ENCODE measurements around the gene PRSS1.
"Not testable (repeated sequence)": the region's sequence is repeated elsewhere in the genome, so short reads cannot be mapped to it uniquely, and the experiment has no call there.

The PRSS1 gene

GRCh38 chr7:142749218-142749993, at the start of gene PRSS1:
TSS of gene PRSS1 (plus strand) at chr7:142749472. CDS start at chr7:142749485, 13 bp downstream.
- DNase-seq (ENCODE audit: low read depth in 2 of 2), result no peak

DNA sequence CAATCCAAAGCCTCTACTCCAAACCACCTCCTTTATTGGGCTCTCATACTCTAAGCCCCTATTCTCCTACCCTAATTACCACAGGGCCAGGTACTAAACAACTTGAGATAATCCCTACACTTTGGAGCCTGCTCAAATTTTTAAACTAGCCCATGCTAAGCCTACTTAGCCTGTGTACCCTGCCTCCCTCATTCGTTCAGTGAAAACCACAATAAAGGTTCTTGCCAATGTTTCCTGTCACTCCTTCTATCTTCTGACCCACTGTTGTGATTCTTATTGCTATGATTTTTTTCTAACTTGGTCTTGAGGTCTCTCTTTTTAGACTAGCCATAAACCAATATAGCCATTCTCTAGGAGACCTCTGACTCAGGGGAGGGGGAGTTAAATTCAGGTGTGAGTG, 48.3 kb upstream of the PRSS1 start:
- not testable (repeated sequence) for DNase-seq (ENCODE audit: low read depth in 2 of 2)

GRCh38 chr7:142703655-142704305, 45.5 kb upstream of the PRSS1 start:
- DNase-seq (ENCODE audit: low read depth in 2 of 2), result no peak

GRCh38 chr7:142708726-142709125, 40.5 kb upstream of the PRSS1 start:
- not testable (repeated sequence) for DNase-seq (ENCODE audit: low read depth in 2 of 2)

DNA sequence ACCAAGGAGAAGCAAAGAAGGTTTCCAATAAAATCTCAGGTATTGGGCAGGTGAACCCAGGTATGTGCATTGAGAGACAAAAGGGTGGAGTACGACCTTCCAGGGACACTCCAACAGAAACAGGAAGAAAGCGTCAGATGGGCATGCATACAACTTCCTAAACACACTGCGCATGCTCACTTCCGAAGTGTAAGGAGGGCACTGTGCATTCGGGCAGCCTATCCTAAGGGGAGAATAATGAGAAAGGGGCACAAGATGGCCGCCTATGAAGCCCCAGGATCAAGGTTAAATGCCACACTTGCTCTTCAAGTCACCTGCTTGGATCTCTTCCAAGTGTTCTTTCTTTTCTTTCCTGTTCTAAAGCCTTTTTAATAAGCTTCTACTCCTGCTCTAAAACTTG, 39.4 kb upstream of the PRSS1 start:
- DNase-seq (ENCODE audit: low read depth in 2 of 2), result no peak

GRCh38 chr7:142711196-142711595, 38.1 kb upstream of the PRSS1 start:
- DNase-seq (ENCODE audit: low read depth in 2 of 2), result no peak

- no peak for DNase-seq (ENCODE audit: low read depth in 2 of 2)
Measured at GRCh38 chr7:142711746-142712616, 37.3 kb upstream of the PRSS1 start.

GRCh38 chr7:142712617-142712957, 36.7 kb upstream of the PRSS1 start:
- DNase-seq (ENCODE audit: low read depth in 2 of 2), result no peak

DNA sequence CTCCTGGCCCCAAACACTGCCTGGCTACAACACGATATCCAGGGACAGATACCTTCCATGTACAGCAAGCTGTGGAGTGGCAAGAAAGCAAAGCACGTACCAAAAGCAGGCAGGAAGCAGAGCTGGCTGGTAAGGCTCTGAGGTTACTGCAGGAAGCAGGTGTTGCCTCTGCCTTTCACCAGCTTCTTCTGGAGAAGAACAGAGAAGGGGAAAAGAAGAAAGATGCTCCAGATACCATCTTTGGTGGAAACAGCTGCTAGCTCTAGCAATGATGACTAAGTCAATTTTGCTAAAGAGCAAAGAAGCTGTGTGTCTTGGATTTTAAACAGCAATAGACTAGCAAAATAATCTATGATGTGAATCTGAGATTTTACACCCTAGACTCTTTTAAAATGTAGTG, 34.9 kb upstream of the PRSS1 start:
- DNase-seq (ENCODE audit: low read depth in 2 of 2), result no peak

DNA sequence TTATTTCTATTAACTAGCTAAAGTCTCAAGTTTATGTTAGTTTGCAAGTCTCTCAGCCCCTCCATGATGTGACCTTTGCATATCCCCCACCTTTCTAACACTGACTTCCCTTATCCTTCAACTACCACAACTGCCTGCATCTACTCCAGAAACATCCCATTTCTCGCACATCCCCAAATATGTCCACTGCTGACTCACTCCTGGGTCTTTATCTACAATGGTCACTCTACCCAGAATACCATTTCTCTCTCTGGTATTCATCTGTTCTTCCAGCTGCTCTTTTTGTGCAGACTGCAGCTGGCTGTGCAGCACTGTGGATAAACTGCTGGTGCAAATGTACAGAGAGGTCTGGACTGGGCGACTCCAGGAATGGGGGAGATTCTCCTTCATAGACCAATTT, 32.7 kb upstream of the PRSS1 start:
- DNase-seq (ENCODE audit: low read depth in 2 of 2), result no peak

- DNase-seq (ENCODE audit: low read depth in 2 of 2), result no peak
Measured at GRCh38 chr7:142717453-142717852, 31.8 kb upstream of the PRSS1 start.

- no peak for DNase-seq (ENCODE audit: low read depth in 2 of 2)
Measured at GRCh38 chr7:142718313-142718712, 31.0 kb upstream of the PRSS1 start.

- no peak for DNase-seq (ENCODE audit: low read depth in 2 of 2)
Measured at GRCh38 chr7:142720172-142720773, 29.0 kb upstream of the PRSS1 start.

DNA sequence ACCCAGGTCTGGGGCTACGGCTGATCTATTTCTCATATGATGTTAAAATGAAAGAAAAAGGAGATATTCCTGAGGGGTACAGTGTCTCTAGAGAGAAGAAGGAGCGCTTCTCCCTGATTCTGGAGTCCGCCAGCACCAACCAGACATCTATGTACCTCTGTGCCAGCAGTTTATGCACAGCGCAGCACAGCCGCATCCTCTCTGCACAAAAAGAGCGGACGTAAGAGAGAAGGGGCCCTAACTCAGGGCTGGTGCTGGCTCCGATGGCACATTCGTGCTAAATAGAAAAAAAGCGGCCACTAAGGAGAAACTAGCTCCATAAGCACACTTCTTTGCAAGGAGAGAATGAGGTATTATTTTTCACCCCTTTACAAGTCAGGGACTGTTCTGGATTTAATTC, 28.3 kb upstream of the PRSS1 start:
- DNase-seq (ENCODE audit: low read depth in 2 of 2), result no peak

- no peak for DNase-seq (ENCODE audit: low read depth in 2 of 2)
Measured at GRCh38 chr7:142722248-142722794, 27.0 kb upstream of the PRSS1 start.

DNA sequence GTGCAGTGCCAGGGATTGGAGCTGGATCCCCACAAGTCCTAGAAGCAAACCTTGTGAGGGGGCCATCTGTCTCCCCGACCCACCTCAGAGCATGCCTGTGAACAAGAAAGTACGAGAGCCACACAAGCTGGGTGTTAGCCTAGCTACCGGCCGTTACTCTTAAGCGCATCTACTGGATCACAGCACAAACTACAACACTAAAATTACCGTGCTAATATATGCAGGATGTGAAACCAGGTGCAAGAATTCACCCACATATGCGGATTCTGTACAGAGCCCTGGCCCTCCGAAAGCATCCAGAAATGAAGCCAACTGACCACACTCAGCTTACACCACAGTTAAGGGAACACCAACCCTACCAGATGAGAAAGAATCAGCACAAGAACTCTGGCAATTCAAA, 16.0 kb upstream of the PRSS1 start:
- no peak for DNase-seq (ENCODE audit: low read depth in 2 of 2)

DNA sequence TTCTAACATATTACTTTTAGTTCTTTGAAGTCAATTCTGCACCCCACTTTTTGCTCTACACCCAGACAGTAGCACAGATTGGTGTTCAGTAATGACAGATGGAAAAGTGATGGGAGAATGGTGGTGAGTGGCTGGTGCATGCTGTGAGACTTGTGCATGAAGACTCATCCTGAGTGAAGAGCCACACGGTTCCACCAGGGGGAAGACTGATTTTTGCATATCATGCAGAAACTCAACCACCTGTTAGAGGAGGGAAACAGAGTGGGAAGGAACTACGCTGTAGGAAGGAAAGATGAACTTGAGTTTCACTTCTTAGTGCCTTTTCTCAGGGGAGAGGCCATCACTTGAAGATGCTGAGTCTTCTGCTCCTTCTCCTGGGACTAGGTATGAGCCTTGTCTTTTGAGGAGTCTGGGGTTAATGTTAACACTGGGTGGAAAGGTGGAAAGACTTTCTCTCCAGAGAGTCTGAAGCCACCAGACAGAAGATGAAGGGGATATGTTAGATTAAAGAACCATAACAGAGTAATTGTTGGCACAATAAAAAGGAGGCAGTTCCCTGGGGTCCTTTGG, 9.3 kb upstream of the PRSS1 start:
- DNase-seq (ENCODE audit: low read depth in 2 of 2), result no peak

DNA sequence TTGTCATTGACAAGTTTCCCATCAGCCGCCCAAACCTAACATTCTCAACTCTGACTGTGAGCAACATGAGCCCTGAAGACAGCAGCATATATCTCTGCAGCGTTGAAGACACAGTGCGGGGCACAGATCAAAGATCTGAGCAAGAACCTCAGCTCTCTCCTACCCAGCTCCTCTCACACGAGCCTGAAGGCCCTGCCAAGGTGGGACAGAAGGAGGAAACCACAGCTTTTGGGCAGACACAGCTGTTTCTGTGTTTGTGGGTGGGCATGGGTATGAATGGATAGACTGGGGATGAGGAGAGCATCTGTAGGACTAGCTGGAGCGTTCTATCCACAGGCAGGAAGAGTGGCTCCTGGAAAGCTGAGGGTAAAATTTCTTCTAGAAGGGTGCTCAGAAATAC, 8.5 kb upstream of the PRSS1 start:
- DNase-seq (ENCODE audit: low read depth in 2 of 2), result no peak

GRCh38 chr7:142741932-142742331, 7.3 kb upstream of the PRSS1 start:
- DNase-seq (ENCODE audit: low read depth in 2 of 2), result not testable (repeated sequence)

- DNase-seq (ENCODE audit: low read depth in 2 of 2), result no peak
Measured at GRCh38 chr7:142745091-142745635, 4.1 kb upstream of the PRSS1 start.

- no peak for DNase-seq (ENCODE audit: low read depth in 2 of 2)
Measured at GRCh38 chr7:142745745-142746144, 3.5 kb upstream of the PRSS1 start.
